ENCODE measurements around the gene HOXD9. TPM values are rescaled to one million over a fixed set of nuclear protein-coding genes. Genes with fewer than 3 reads are reported as not detected.

HOXD9 gene
- polyA plus RNA-seq, 1 experiment, result not detected

GRCh38 chr2:176103742-176104315, 18.7 kb upstream of the HOXD9 start:
- DNase-seq (ENCODE audit: low read depth, low spot score), result no peak
- Histone ChIP-seq H3K9me3 (ENCODE audit: control insufficient read depth, insufficient read depth, low read length) (peaks cover 15% of the 10 kb centered on the region; the same call in 1 of the 2 replicates), H3K27ac (ENCODE audit: low read depth, low read length) (no peak overlapping the region), H3K27me3 (ENCODE audit: control insufficient read depth, insufficient read depth, low read length) (peaks cover 88% of the 10 kb centered on the region), H3K4me3 (ENCODE audit: low read depth, low read length) (no peak overlapping the region)
- ChIA-PET CTCF (interaction anchor here (0.7 to 1.5 kb wide), 4 partner anchors 15 to 578 kb away, joined by 3 to 6 read pairs (median 6); no protein-coding TSS in a partner anchor), POLR2A (no interaction called here)
- TF ChIP-seq CTCF (IDR thresholded peaks at IDR 0.05; ENCODE audit: low read depth, low read length), result no peak

- Histone ChIP-seq H3K27ac (ENCODE audit: low read depth, low read length) (no peak overlapping the region), H3K4me3 (ENCODE audit: low read depth, low read length) (no peak overlapping the region), H3K27me3 (ENCODE audit: control insufficient read depth, insufficient read depth, low read length) (peaks cover 88% of the 10 kb centered on the region), H3K9me3 (ENCODE audit: control insufficient read depth, insufficient read depth, low read length) (peaks cover 15% of the 10 kb centered on the region; the same call in 1 of the 2 replicates)
- no peak for TF ChIP-seq CTCF (IDR thresholded peaks at IDR 0.05; ENCODE audit: low read depth, low read length)
- CTCF ChIA-PET, result interaction anchor here (0.6 to 0.7 kb wide), 2 partner anchors 491 to 853 kb away, joined by 3 to 5 read pairs; no protein-coding TSS in a partner anchor
- POLR2A ChIA-PET, result no interaction called here
- DNase-seq (ENCODE audit: low read depth, low spot score), result no peak
Measured at GRCh38 chr2:176104316-176105077, 18.0 kb upstream of the HOXD9 start.

GRCh38 chr2:176105078-176105729, 17.3 kb upstream of the HOXD9 start:
- ChIA-PET CTCF (no interaction called here), POLR2A (no interaction called here)
- no peak for DNase-seq (ENCODE audit: low read depth, low spot score)
- TF ChIP-seq CTCF (IDR thresholded peaks at IDR 0.05; ENCODE audit: low read depth, low read length), result no peak
- no peak overlapping the region for H3K27ac ChIP-seq (ENCODE audit: low read depth, low read length)
- H3K27me3 ChIP-seq (ENCODE audit: control insufficient read depth, insufficient read depth, low read length), result peaks cover 88% of the 10 kb centered on the region
- peaks cover 11% of the 10 kb centered on the region; the same call in 1 of the 2 replicates for H3K9me3 ChIP-seq (ENCODE audit: control insufficient read depth, insufficient read depth, low read length)
- no peak overlapping the region for H3K4me3 ChIP-seq (ENCODE audit: low read depth, low read length)

- ChIA-PET CTCF (no interaction called here), POLR2A (no interaction called here)
- Histone ChIP-seq H3K27ac (ENCODE audit: low read depth, low read length) (no peak overlapping the region), H3K9me3 (ENCODE audit: control insufficient read depth, insufficient read depth, low read length) (peaks cover 6% of the 10 kb centered on the region; the same call in 1 of the 2 replicates), H3K27me3 (ENCODE audit: control insufficient read depth, insufficient read depth, low read length) (peaks cover 88% of the 10 kb centered on the region), H3K4me3 (ENCODE audit: low read depth, low read length) (no peak overlapping the region)
- no peak for TF ChIP-seq CTCF (IDR thresholded peaks at IDR 0.05; ENCODE audit: low read depth, low read length)
- DNase-seq (ENCODE audit: low read depth, low spot score), result no peak
Measured at GRCh38 chr2:176105730-176106580, 16.6 kb upstream of the HOXD9 start.

Measured in AG04450 (cell line).